Stomach (tissue), 9 donors: Measurements from ENCODE around the gene CCL3. TPM values are rescaled to one million over a fixed set of nuclear protein-coding genes. Genes with fewer than 3 reads are reported as not detected.

Experiments used
- DNase-seq, 2 donors: peaks; one replicate each; pipeline versions ENCODE4 v3.0.0 to v3.0.0-alpha.2; 2013 to 2019
- H3K27ac ChIP-seq, 5 donors: fragments of 200-600 bp in 4 of 5; sonication (generic) in 4 of 5; one replicate each; pipeline ENCODE4 v1.5.1; 2013 to 2019; ENCODE audit warnings: mild to moderate bottlenecking in 1 of 5, moderate library complexity in 1 of 5
- H3K27me3 ChIP-seq, 3 donors: fragments of 200-600 bp; sonication (generic); one replicate each; pipeline ENCODE4 v1.5.1; 2017 to 2019; ENCODE audit warnings: mixed run types in 1 of 3
- H3K36me3 ChIP-seq, 4 donors: fragments of 200-600 bp; sonication (generic); 1 replicate in 3 of 4; 2 replicates in 1 of 4; pipeline ENCODE4 v1.5.1; 2016 to 2019
- H3K4me1 ChIP-seq, 4 donors: fragments of 200-600 bp; sonication (generic); one replicate each; pipeline ENCODE4 v1.5.1; 2016 to 2019
- H3K4me3 ChIP-seq, 4 donors: fragments of 200-600 bp; sonication (generic) in 3 of 4; one replicate each; pipeline ENCODE4 v1.5.1; 2016 to 2019; ENCODE audit warnings: mild to moderate bottlenecking in 1 of 4
- H3K9me3 ChIP-seq, 4 donors: fragments of 200-600 bp; sonication (generic); one replicate each; pipeline ENCODE4 v1.5.1; 2016 to 2019
- CTCF ChIP-seq, 7 experiments: fragments of 450-650 bp in 4 of 7; fragments of 200-600 bp in 3 of 7; sonication (generic) in 3 of 7; IDR thresholded peaks; one replicate each; pipeline ENCODE4 v1.5.1; 2016 to 2019; ENCODE audit warnings: antibody characterized with exemption in 7 of 7, control low read depth in 2 of 7, mild to moderate bottlenecking in 1 of 7
- EP300 ChIP-seq: sonication (generic); formaldehyde crosslinking; IDR thresholded peaks from one replicate; pipeline ENCODE4 v1.6.1; 2017; ENCODE audit warnings: antibody characterized with exemption
- POLR2A ChIP-seq, 4 donors: fragments of 450-650 bp; IDR thresholded peaks; one replicate each; pipeline ENCODE4 v1.6.1; 2016; ENCODE audit warnings: antibody characterized with exemption in 4 of 4, control low read depth in 2 of 4, mild to moderate bottlenecking in 1 of 4, moderate library complexity in 1 of 4
- POLR2AphosphoS5 ChIP-seq, 3 donors: sonication (generic); formaldehyde crosslinking; IDR thresholded peaks; one replicate each; pipeline ENCODE4 v1.6.1; 2016; ENCODE audit warnings: antibody characterized with exemption in 3 of 3
- WGBS, 5 donors: extraction: QIAGEN DNeasy Blood & Tissue Kit in 3 of 5; methylation state at CpG; one replicate each; pipeline versions ENCODE4 v1.1.5 to v1.1.7; 2013 to 2018; 5-methylcytosine and 5-hydroxymethylcytosine counted together
- intact Hi-C: fragments of 100-400 bp; cut with DNase I; formaldehyde crosslinking; loops from one replicate; pipeline ENCODE4 v1.15.1; 2023; ENCODE audit warnings: low total_unique reads
- polyA plus RNA-seq, 3 donors: library from polyadenylated mRNA; stranded (reverse); fragments of 200-250 nt; gene quantifications; one replicate each; pipeline ENCODE4 v1.2.3, GENCODE V29; 2013
- small RNA-seq, 4 donors: library from RNA; depleted of rRNA; stranded (forward); fragments of <200 nt; gene quantifications; one replicate each; pipeline ENCODE3, GENCODE V24; 2016
- total RNA-seq, 5 donors: library from RNA; depleted of rRNA; stranded (reverse); fragments of >200 nt; gene quantifications; one replicate each; pipeline versions ENCODE4 v1.1.0 to v1.2.3, GENCODE V29; 2014 to 2016
- donor health status: healthy with polysubstance abuse.
- donor health status: Bipolar disorder and iron deficiency.
- donor health status: healthy.

Gene CCL3
- total and polyA plus RNA-seq, 8 donors, result 2.0 to 19.1 (median 2.9) TPM; not detected in 3

- TF ChIP-seq EP300 (no peak), POLR2AphosphoS5 (IDR thresholded peaks at IDR 0.05) (no peak), CTCF (IDR thresholded peaks at IDR 0.05) (no peak), POLR2A (IDR thresholded peaks at IDR 0.05) (no peak)
- H3K4me3 ChIP-seq, result no peak overlapping the region
- H3K27ac ChIP-seq, result no peak overlapping the region
- no peaks in the 10 kb centered on the region for H3K36me3 ChIP-seq
- WGBS, 5 donors, result 81 to 89% (median 82%) methylated on average over 4 of the region's 4 CpGs
- no peak for DNase-seq
- H3K4me1 ChIP-seq, result no peaks in the 10 kb centered on the region
- no peaks in the 10 kb centered on the region for H3K27me3 ChIP-seq
- intact Hi-C loops, result no loop called here
- H3K9me3 ChIP-seq, result peaks cover 0 to 14% (median 4%) of the 10 kb centered on the region in 4 donors
Measured at GRCh38 chr17:36055921-36056520, 33.9 kb downstream of the CCL3 start.

- Histone ChIP-seq H3K4me1 (no peaks in the 10 kb centered on the region), H3K9me3 (peaks cover 0 to 22% (median 7%) of the 10 kb centered on the region in 4 donors), H3K27me3 (no peaks in the 10 kb centered on the region), H3K36me3 (no peaks in the 10 kb centered on the region), H3K27ac (no peak overlapping the region), H3K4me3 (no peak overlapping the region)
- DNase-seq, result no peak
- TF ChIP-seq EP300, result no peak
- no peak for TF ChIP-seq CTCF (IDR thresholded peaks at IDR 0.05)
- TF ChIP-seq POLR2AphosphoS5 (IDR thresholded peaks at IDR 0.05), result no peak
- no peak for TF ChIP-seq POLR2A (IDR thresholded peaks at IDR 0.05)
- WGBS, 5 donors, result 85 to 95% (median 91%) methylated on average over 2 of the region's 2 CpGs
- intact Hi-C loops, result no loop called here
Measured at GRCh38 chr17:36055171-36055570, 34.8 kb downstream of the CCL3 start.

GRCh38 chr17:36049643-36050042, 40.3 kb downstream of the CCL3 start:
- no peaks in the 10 kb centered on the region for H3K4me1 ChIP-seq
- no peaks in the 10 kb centered on the region for H3K36me3 ChIP-seq
- peaks cover 0 to 12% (median 0%) of the 10 kb centered on the region in 3 donors for H3K27me3 ChIP-seq
- peaks cover 0 to 47% (median 25%) of the 10 kb centered on the region in 4 donors for H3K9me3 ChIP-seq
- WGBS, 5 donors, result 96 to 99% (median 98%) methylated on average over 2 of the region's 2 CpGs
- intact Hi-C loops, result no loop called here
- H3K27ac ChIP-seq, result no peak overlapping the region
- TF ChIP-seq POLR2AphosphoS5 (IDR thresholded peaks at IDR 0.05) (no peak), POLR2A (IDR thresholded peaks at IDR 0.05) (no peak), CTCF (IDR thresholded peaks at IDR 0.05) (no peak), EP300 (no peak)
- DNase-seq, result no peak
- no peak overlapping the region for H3K4me3 ChIP-seq

GRCh38 chr17:36048066-36048465, 41.9 kb downstream of the CCL3 start:
- 27 to 47% (median 43%) methylated on average over 2 of the region's 2 CpGs for WGBS, 5 donors
- no peak overlapping the region for H3K4me3 ChIP-seq
- DNase-seq, result no peak
- H3K9me3 ChIP-seq, result peaks cover 0 to 47% (median 25%) of the 10 kb centered on the region in 4 donors
- H3K27me3 ChIP-seq, result peaks cover 0 to 12% (median 0%) of the 10 kb centered on the region in 3 donors
- TF ChIP-seq EP300 (no peak), POLR2A (IDR thresholded peaks at IDR 0.05) (no peak), POLR2AphosphoS5 (IDR thresholded peaks at IDR 0.05) (no peak)
- H3K4me1 ChIP-seq, result no peaks in the 10 kb centered on the region
- no peaks in the 10 kb centered on the region for H3K36me3 ChIP-seq
- intact Hi-C loops, result no loop called here
- H3K27ac ChIP-seq, result no peak overlapping the region

Small RNAs within 50 kb of the gene (small RNA-seq; reads per million reads assigned to genes)
- 0 reads per million in 4 donors for gene RN7SL301P

Other genes starting within 250 kb of the CCL3 start
- gene HEATR9, start 221.3 kb downstream of the CCL3 start, total RNA-seq, result under 1 TPM in 1 of 5 donors, not detected in 4; 0.29 TPM
- not detected for gene HEATR9, start 221.3 kb downstream of the CCL3 start, polyA plus RNA-seq
- gene CCL5, start 209.8 kb downstream of the CCL3 start, total RNA-seq, result 10 to 100 TPM in 1 of 5 donors, 1 to 10 TPM in 2, not detected in 2; 2.0 to 21.7 (median 2.6) TPM
- gene CCL5, start 209.8 kb downstream of the CCL3 start, polyA plus RNA-seq, result 10 to 100 TPM in 1 of 3 donors, 1 to 10 TPM in 2; 4.9 to 32.2 (median 5.7) TPM
- 1 to 10 TPM in 1 of 5 donors, not detected in 4; 5.9 TPM for gene RDM1, start 159.4 kb downstream of the CCL3 start, total RNA-seq
- gene RDM1, start 159.4 kb downstream of the CCL3 start, polyA plus RNA-seq, result under 1 TPM in 1 of 3 donors, not detected in 2; 0.98 TPM
- gene LYZL6, start 146.4 kb downstream of the CCL3 start, total RNA-seq, result not detected
- gene LYZL6, start 146.4 kb downstream of the CCL3 start, polyA plus RNA-seq, result not detected
- gene CCL16, start 108.6 kb downstream of the CCL3 start, total RNA-seq, result under 1 TPM in 1 of 5 donors, not detected in 4; 0.72 TPM
- under 1 TPM in 1 of 3 donors, not detected in 2; 0.15 TPM for gene CCL16, start 108.6 kb downstream of the CCL3 start, polyA plus RNA-seq
- 1 to 10 TPM in 4 of 5 donors, under 1 TPM in 1; 0.58 to 8.4 (median 2.2) TPM for gene CCL14, start 103.4 kb downstream of the CCL3 start, total RNA-seq
- 10 to 100 TPM in 2 of 3 donors, 1 to 10 TPM in 1; 2.9 to 80.3 (median 19.6) TPM for gene CCL14, start 103.4 kb downstream of the CCL3 start, polyA plus RNA-seq
- 1 to 10 TPM in 1 of 5 donors, not detected in 4; 1.2 TPM for gene CCL15, start 88.6 kb downstream of the CCL3 start, total RNA-seq
- not detected for gene CCL15, start 88.6 kb downstream of the CCL3 start, polyA plus RNA-seq
- gene CCL23, start 72.2 kb downstream of the CCL3 start, total RNA-seq, result 1 to 10 TPM in 1 of 5 donors, not detected in 4; 1.4 TPM
- gene CCL23, start 72.2 kb downstream of the CCL3 start, polyA plus RNA-seq, result 1 to 10 TPM in 1 of 3 donors, not detected in 2; 4.8 TPM
- gene CCL18, start 25.9 kb downstream of the CCL3 start, total RNA-seq, result 1 to 10 TPM in 1 of 5 donors, not detected in 4; 4.0 TPM
- gene CCL18, start 25.9 kb downstream of the CCL3 start, polyA plus RNA-seq, result 10 to 100 TPM in 1 of 3 donors, under 1 TPM in 2; 0.87 to 12.2 (median 0.92) TPM
- gene CCL4, start 13.7 kb upstream of the CCL3 start, total RNA-seq, result 10 to 100 TPM in 1 of 5 donors, 1 to 10 TPM in 2, not detected in 2; 1.8 to 10.7 (median 9.3) TPM
- gene CCL4, start 13.7 kb upstream of the CCL3 start, polyA plus RNA-seq, result 1 to 10 TPM; 1.6 to 8.1 (median 8.1) TPM
- gene TBC1D3B, start 86.5 kb upstream of the CCL3 start, total RNA-seq, result 1 to 10 TPM in 2 of 5 donors, not detected in 3; 1.5 to 1.7 TPM
- 1 to 10 TPM in 1 of 3 donors, under 1 TPM in 1, not detected in 1; 0.81 to 4.6 TPM for gene TBC1D3B, start 86.5 kb upstream of the CCL3 start, polyA plus RNA-seq
- gene CCL3L1, start 106.6 kb upstream of the CCL3 start, total RNA-seq, result 10 to 100 TPM in 1 of 5 donors, not detected in 4; 34.4 TPM
- 1 to 10 TPM in 2 of 3 donors, under 1 TPM in 1; 0.30 to 2.7 (median 1.2) TPM for gene CCL3L1, start 106.6 kb upstream of the CCL3 start, polyA plus RNA-seq
- gene CCL4L2, start 120.9 kb upstream of the CCL3 start, total RNA-seq, result under 1 TPM in 1 of 5 donors, not detected in 4; 0.73 TPM
- 1 to 10 TPM in 2 of 3 donors, under 1 TPM in 1; 0.25 to 4.3 (median 3.5) TPM for gene CCL4L2, start 120.9 kb upstream of the CCL3 start, polyA plus RNA-seq
- 1 to 10 TPM in 1 of 5 donors, not detected in 4; 5.8 TPM for gene TBC1D3I, start 174.4 kb upstream of the CCL3 start, total RNA-seq
- gene TBC1D3I, start 174.4 kb upstream of the CCL3 start, polyA plus RNA-seq, result under 1 TPM in 1 of 3 donors, not detected in 2; 0.65 TPM
- gene TBC1D3G, start 233.7 kb upstream of the CCL3 start, total RNA-seq, result not detected
- gene TBC1D3G, start 233.7 kb upstream of the CCL3 start, polyA plus RNA-seq, result 1 to 10 TPM in 1 of 3 donors, under 1 TPM in 1, not detected in 1; 0.61 to 4.1 TPM